ENCODE measurements around the gene TAAR5. TPM values are rescaled to one million over a fixed set of nuclear protein-coding genes. Genes with fewer than 3 reads are reported as not detected.
"Not testable (repeated sequence)": the region's sequence is repeated elsewhere in the genome, so short reads cannot be mapped to it uniquely, and the experiment has no call there.

TAAR5 gene
- total RNA-seq, 5 donors from 2014 or later (not counting 1 experiment from before 2014, with no cell fraction given) = not detected

DNA sequence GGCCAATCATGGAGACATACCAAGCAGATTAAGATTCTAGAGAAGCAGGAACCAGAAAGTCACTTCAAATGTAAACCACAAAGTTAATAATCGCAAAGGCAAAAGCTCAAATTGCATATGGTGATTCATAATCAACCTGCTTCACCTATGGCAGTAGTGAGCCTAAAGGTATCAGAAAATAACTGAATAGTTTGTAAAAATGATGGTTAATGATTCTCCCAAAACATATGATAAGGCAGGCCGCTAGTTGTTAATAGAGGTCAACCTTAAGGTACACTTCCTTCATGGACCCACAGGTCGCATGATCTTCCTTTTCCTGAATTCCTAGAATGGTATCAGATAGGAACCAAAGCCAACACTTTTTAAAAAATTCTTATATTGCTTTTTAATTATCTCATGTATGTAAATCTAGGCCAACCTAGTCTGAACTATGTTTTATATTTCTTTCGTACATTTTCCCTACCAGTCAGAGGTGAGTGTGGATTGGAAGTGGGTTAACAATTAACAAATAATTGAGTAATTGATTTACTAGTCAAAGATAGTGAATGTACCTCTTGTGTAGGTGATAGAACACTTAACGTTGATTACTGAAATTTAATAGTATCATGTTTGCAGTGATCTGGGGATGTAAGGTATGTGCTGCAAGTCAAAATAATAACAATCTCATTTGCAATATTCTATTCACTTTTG, 18.1 kb upstream of the TAAR5 start:
- no peaks in the 10 kb centered on the region for H3K36me3 Mint-ChIP-seq
- ChIA-PET CTCF (no interaction called here), POLR2A (no interaction called here)
- ATAC-seq (replicated peaks in 1 of 4) (no peak), DNase-seq (no peak)
- H3K9me3 Mint-ChIP-seq = no peaks in the 10 kb centered on the region
- H3K4me1 ChIP-seq (ENCODE audit: control insufficient read depth in 1 of 2, extremely low read depth in 1 of 2, insufficient read depth in 2 of 2, low read length in 2 of 2) = no peaks in the 10 kb centered on the region
- no peak overlapping the region for H3K4me3 Mint-ChIP-seq
- H3K4me1 Mint-ChIP-seq = peaks cover 0 to 6% (median 0%) of the 10 kb centered on the region in 3 donors
- no peak overlapping the region for H3K27ac Mint-ChIP-seq
- H3K27me3 Mint-ChIP-seq = peaks cover 0 to 9% of the 10 kb centered on the region in 2 donors
- H3K9me3 ChIP-seq = no peaks in the 10 kb centered on the region
- H3K4me3 ChIP-seq (ENCODE audit: control insufficient read depth in 1 of 2, extremely low read depth in 1 of 2, low read length in 1 of 2) = no peak overlapping the region
- no peaks in the 10 kb centered on the region for H3K27me3 ChIP-seq (replicated peaks in 1 of 2; ENCODE audit: control insufficient read depth in 2 of 2, extremely low read depth in 1 of 2, insufficient read depth in 2 of 2, low read length in 1 of 2)
- no peaks in the 10 kb centered on the region for H3K36me3 ChIP-seq (ENCODE audit: control insufficient read depth in 2 of 2, extremely low read depth in 1 of 2, insufficient read depth in 1 of 2, low read length in 1 of 2)
- no peak overlapping the region for H3K27ac ChIP-seq (ENCODE audit: low read length)
- no CpG with 5 or more reads among the region's 5 CpGs for WGBS (ENCODE audit: insufficient coverage)

DNA sequence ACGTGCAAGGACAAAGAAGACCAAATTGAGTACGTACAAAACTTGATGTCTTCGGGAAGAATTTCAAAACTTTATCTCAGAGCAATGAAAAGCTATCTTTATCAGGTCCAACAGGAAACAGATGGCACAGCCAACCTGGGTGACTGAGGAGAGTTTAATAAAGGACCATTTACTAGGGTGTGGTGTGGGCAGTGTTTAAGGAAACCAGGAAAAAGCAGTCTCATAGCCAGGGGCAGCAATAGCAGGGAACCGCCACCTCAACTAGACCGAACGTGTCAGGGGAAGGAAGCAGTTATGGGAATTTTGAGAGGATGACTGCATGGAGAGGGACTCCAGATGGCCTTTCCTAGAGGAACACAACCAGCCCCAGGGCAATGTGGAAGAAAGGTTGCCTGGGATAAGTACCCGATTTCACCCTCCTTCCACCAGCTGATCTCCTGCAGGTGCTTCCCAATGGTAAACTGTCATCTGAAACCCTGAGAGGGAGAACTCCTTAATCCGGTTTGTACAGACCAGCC, 15.2 kb upstream of the TAAR5 start:
- H3K27me3 Mint-ChIP-seq = peaks cover 5 to 14% of the 10 kb centered on the region in 2 donors
- H3K4me3 Mint-ChIP-seq = no peak overlapping the region
- DNase-seq = no peak
- no peak overlapping the region for H3K27ac Mint-ChIP-seq
- Histone ChIP-seq H3K27ac (ENCODE audit: low read length) (no peak overlapping the region), H3K9me3 (no peaks in the 10 kb centered on the region), H3K4me3 (ENCODE audit: control insufficient read depth in 1 of 2, extremely low read depth in 1 of 2, low read length in 1 of 2) (no peak overlapping the region), H3K4me1 (ENCODE audit: control insufficient read depth in 1 of 2, extremely low read depth in 1 of 2, insufficient read depth in 2 of 2, low read length in 2 of 2) (no peaks in the 10 kb centered on the region), H3K36me3 (ENCODE audit: control insufficient read depth in 2 of 2, extremely low read depth in 1 of 2, insufficient read depth in 1 of 2, low read length in 1 of 2) (no peaks in the 10 kb centered on the region), H3K27me3 (replicated peaks in 1 of 2; ENCODE audit: control insufficient read depth in 2 of 2, extremely low read depth in 1 of 2, insufficient read depth in 2 of 2, low read length in 1 of 2) (peaks cover 0 to 6% of the 10 kb centered on the region in 2 experiments)
- CTCF ChIA-PET = no interaction called here
- POLR2A ChIA-PET = no interaction called here
- no peak for ATAC-seq (replicated peaks in 1 of 4)
- 87% methylated on average over 3 of the region's 8 CpGs for WGBS (ENCODE audit: insufficient coverage)
- H3K4me1 Mint-ChIP-seq = no peaks in the 10 kb centered on the region
- H3K36me3 Mint-ChIP-seq = no peaks in the 10 kb centered on the region
- no peaks in the 10 kb centered on the region for H3K9me3 Mint-ChIP-seq

DNA sequence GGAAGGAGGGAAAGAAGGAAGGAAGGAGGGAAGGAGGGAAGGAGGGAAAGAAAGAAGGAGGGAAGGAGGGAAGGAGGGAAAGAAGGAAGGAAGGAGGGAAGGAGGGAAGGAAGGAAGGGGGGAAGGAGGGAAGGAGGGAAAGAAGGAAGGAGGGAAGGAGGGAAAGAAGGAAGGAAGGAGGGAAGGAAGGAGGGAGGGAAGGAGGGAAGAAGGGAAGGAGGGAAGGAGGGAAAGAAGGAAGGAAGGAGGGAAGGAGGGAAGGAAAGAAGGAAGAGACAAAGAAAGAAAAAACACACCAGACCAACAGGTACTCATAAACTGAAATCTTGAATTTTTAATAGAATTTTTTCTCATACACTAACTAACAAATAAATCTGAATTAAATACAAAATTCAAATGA, 11.4 kb upstream of the TAAR5 start:
- H3K4me1 ChIP-seq (ENCODE audit: control insufficient read depth in 1 of 2, extremely low read depth in 1 of 2, insufficient read depth in 2 of 2, low read length in 2 of 2); H3K36me3 ChIP-seq (ENCODE audit: control insufficient read depth in 2 of 2, extremely low read depth in 1 of 2, insufficient read depth in 1 of 2, low read length in 1 of 2); CTCF ChIA-PET; DNase-seq; H3K4me3 ChIP-seq (ENCODE audit: control insufficient read depth in 1 of 2, extremely low read depth in 1 of 2, low read length in 1 of 2); H3K4me1 Mint-ChIP-seq; H3K9me3 Mint-ChIP-seq; H3K36me3 Mint-ChIP-seq; H3K27me3 ChIP-seq (replicated peaks in 1 of 2; ENCODE audit: control insufficient read depth in 2 of 2, extremely low read depth in 1 of 2, insufficient read depth in 2 of 2, low read length in 1 of 2); H3K27ac Mint-ChIP-seq; ATAC-seq (replicated peaks in 1 of 4); H3K27ac ChIP-seq (ENCODE audit: low read length); H3K9me3 ChIP-seq; POLR2A ChIA-PET; H3K4me3 Mint-ChIP-seq: not testable (repeated sequence)
- H3K27me3 Mint-ChIP-seq = peaks cover 18 to 20% of the 10 kb centered on the region in 2 donors

DNA sequence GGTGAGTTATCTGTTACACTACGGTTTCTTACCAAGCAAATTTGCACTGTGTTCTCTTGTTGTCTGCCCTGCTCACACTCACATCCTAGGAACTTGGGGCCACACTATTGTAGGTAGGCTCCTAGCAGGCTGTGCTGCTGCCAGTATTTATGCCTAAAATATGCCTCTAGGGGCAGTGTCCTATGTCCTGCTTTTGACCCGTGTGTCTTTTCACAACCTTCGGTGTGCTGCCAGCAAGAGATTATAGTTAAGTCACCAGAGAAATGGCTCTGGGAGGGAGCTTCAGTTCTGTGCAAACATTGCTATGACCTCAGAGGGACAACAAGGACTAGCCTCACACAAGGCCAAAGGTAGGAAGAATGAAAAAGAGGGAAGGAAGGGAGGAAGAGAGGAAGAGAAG, 8.9 kb upstream of the TAAR5 start:
- ChIA-PET CTCF (interaction anchor here (0.6 to 0.7 kb wide), 2 partner anchors 95 to 412 kb away, joined by 4 to 6 read pairs; no protein-coding TSS in a partner anchor), POLR2A (interaction anchor here in 1 of 2 donors (0.6 kb wide), 1 partner anchor 221 kb away, joined by 3 read pairs; no protein-coding TSS in a partner anchor)
- no peaks in the 10 kb centered on the region for H3K36me3 Mint-ChIP-seq
- Histone ChIP-seq H3K9me3 (no peaks in the 10 kb centered on the region), H3K27ac (ENCODE audit: low read length) (no peak overlapping the region), H3K27me3 (replicated peaks in 1 of 2; ENCODE audit: control insufficient read depth in 2 of 2, extremely low read depth in 1 of 2, insufficient read depth in 2 of 2, low read length in 1 of 2) (peaks cover 0 to 6% of the 10 kb centered on the region in 2 experiments), H3K4me3 (ENCODE audit: control insufficient read depth in 1 of 2, extremely low read depth in 1 of 2, low read length in 1 of 2) (no peak overlapping the region), H3K36me3 (ENCODE audit: control insufficient read depth in 2 of 2, extremely low read depth in 1 of 2, insufficient read depth in 1 of 2, low read length in 1 of 2) (no peaks in the 10 kb centered on the region), H3K4me1 (ENCODE audit: control insufficient read depth in 1 of 2, extremely low read depth in 1 of 2, insufficient read depth in 2 of 2, low read length in 2 of 2) (no peaks in the 10 kb centered on the region)
- no peaks in the 10 kb centered on the region for H3K9me3 Mint-ChIP-seq
- H3K27me3 Mint-ChIP-seq = peaks cover 16 to 24% of the 10 kb centered on the region in 2 donors
- no peak overlapping the region for H3K27ac Mint-ChIP-seq
- WGBS (ENCODE audit: insufficient coverage) = 53% methylated on average over 2 of the region's 3 CpGs
- no peak for DNase-seq
- H3K4me3 Mint-ChIP-seq = no peak overlapping the region
- no peaks in the 10 kb centered on the region for H3K4me1 Mint-ChIP-seq
- ATAC-seq (replicated peaks in 1 of 4) = no peak

DNA sequence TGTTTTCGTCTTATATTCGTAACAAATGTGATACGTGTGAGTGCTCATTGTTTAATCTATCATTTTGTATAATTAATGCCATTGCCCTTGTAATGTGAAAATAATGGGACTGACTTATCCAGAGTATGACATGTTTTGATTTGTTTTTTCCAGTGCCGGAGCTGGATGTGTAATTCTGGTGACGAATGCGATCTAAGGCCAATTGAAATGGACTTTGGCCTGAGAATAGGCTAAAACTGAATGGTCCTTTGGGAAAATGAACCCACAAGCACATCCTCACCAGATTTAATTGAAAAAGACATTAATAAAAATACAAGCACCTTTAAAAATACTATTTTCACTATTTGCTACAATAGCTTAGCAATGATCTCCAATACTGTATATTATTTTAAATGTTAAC, 6.7 kb upstream of the TAAR5 start:
- CTCF ChIA-PET = interaction anchor here in 1 of 2 donors (0.6 kb wide), 1 partner anchor 37 kb away, joined by 3 read pairs; no protein-coding TSS in a partner anchor
- H3K4me1 Mint-ChIP-seq = no peaks in the 10 kb centered on the region

DNA sequence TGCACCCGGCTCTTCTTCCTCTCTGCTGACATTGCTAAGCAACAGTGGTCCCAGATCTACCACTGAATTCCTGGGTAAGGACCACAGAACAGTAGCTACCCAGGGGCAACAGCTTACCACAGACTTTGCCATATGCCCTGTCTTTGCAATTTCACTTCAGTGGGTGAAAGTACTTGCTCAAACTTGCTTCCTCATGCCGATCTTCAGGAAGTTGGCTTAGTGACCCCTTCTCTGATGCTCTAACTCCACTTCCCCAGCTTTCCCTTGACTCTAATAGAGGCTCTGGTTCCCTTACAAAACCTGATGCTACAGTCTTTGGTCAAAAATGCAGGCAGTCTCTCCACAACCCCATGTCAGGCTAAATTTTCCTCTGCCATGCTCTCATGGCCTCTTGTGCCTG, 3.3 kb upstream of the TAAR5 start:
- no peak overlapping the region for H3K27ac ChIP-seq (ENCODE audit: low read length)
- ATAC-seq (replicated peaks in 1 of 4) (no peak), DNase-seq (no peak)
- H3K9me3 Mint-ChIP-seq = no peaks in the 10 kb centered on the region
- no peaks in the 10 kb centered on the region for H3K36me3 Mint-ChIP-seq
- H3K36me3 ChIP-seq (ENCODE audit: control insufficient read depth in 2 of 2, extremely low read depth in 1 of 2, insufficient read depth in 1 of 2, low read length in 1 of 2) = no peaks in the 10 kb centered on the region
- H3K4me3 Mint-ChIP-seq = no peak overlapping the region
- ChIA-PET POLR2A (no interaction called here), CTCF (interaction anchor here in 1 of 2 donors (0.6 kb wide), 1 partner anchor 11 kb away, joined by 6 read pairs; no protein-coding TSS in a partner anchor)
- H3K9me3 ChIP-seq = no peaks in the 10 kb centered on the region
- WGBS (ENCODE audit: insufficient coverage) = 31% methylated on average over 2 of the region's 2 CpGs
- no peaks in the 10 kb centered on the region for H3K27me3 ChIP-seq (replicated peaks in 1 of 2; ENCODE audit: control insufficient read depth in 2 of 2, extremely low read depth in 1 of 2, insufficient read depth in 2 of 2, low read length in 1 of 2)
- H3K4me1 Mint-ChIP-seq = no peaks in the 10 kb centered on the region
- no peak overlapping the region for H3K4me3 ChIP-seq (ENCODE audit: control insufficient read depth in 1 of 2, extremely low read depth in 1 of 2, low read length in 1 of 2)
- H3K4me1 ChIP-seq (ENCODE audit: control insufficient read depth in 1 of 2, extremely low read depth in 1 of 2, insufficient read depth in 2 of 2, low read length in 2 of 2) = no peaks in the 10 kb centered on the region
- no peak overlapping the region for H3K27ac Mint-ChIP-seq
- peaks cover 17 to 20% of the 10 kb centered on the region in 2 donors for H3K27me3 Mint-ChIP-seq

More for the DNA sequence above, 6.7 kb upstream of the TAAR5 start:
- Histone ChIP-seq H3K27ac (ENCODE audit: low read length) (no peak overlapping the region), H3K4me3 (ENCODE audit: control insufficient read depth in 1 of 2, extremely low read depth in 1 of 2, low read length in 1 of 2) (no peak overlapping the region), H3K9me3 (no peaks in the 10 kb centered on the region), H3K4me1 (ENCODE audit: control insufficient read depth in 1 of 2, extremely low read depth in 1 of 2, insufficient read depth in 2 of 2, low read length in 2 of 2) (no peaks in the 10 kb centered on the region), H3K27me3 (replicated peaks in 1 of 2; ENCODE audit: control insufficient read depth in 2 of 2, extremely low read depth in 1 of 2, insufficient read depth in 2 of 2, low read length in 1 of 2) (peaks cover 0 to 4% of the 10 kb centered on the region in 2 experiments), H3K36me3 (ENCODE audit: control insufficient read depth in 2 of 2, extremely low read depth in 1 of 2, insufficient read depth in 1 of 2, low read length in 1 of 2) (no peaks in the 10 kb centered on the region)
- Mint-ChIP-seq H3K27ac (no peak overlapping the region), H3K9me3 (no peaks in the 10 kb centered on the region), H3K4me3 (no peak overlapping the region), H3K27me3 (peaks cover 23 to 28% of the 10 kb centered on the region in 2 donors), H3K36me3 (no peaks in the 10 kb centered on the region)
- 40% methylated on average over 2 of the region's 6 CpGs for WGBS (ENCODE audit: insufficient coverage)
- DNase-seq (no peak), ATAC-seq (replicated peaks in 1 of 4) (no peak)
- POLR2A ChIA-PET = no interaction called here

All from T-cell (primary cell).